HG03060 (cell line): ENCODE measurements around the gene ZBTB4.

Experiments
- ATAC-seq: cut with Tn5 transposase; IDR thresholded peaks from one replicate; pipeline ENCODE4 v1.9.1; 2021; ENCODE audit warnings: low read depth, moderate number of reproducible peaks; ENCODE audit not compliant: unreplicated experiment

Gene ZBTB4

GRCh38 chr17:7427549-7427948 is 51.9 kb downstream of the ZBTB4 start:
- ATAC-seq = no peak

GRCh38 chr17:7426896-7427489 is 52.4 kb downstream of the ZBTB4 start:
- ATAC-seq = no peak

GRCh38 chr17:7426203-7426863 is 53.1 kb downstream of the ZBTB4 start:
- ATAC-seq = no peak

- ATAC-seq = no peak
Measured at GRCh38 chr17:7425756-7426155, 53.7 kb downstream of the ZBTB4 start.

- no peak for ATAC-seq
Measured at GRCh38 chr17:7425316-7425715, 54.1 kb downstream of the ZBTB4 start, which contains the start of gene SPEM2. TSS of gene SPEM2 (plus strand) at chr17:7425616. CDS start at chr17:7425689, 73 bp downstream.

- no peak for ATAC-seq
Measured at GRCh38 chr17:7423679-7424078, 55.8 kb downstream of the ZBTB4 start.

GRCh38 chr17:7421186-7421585 is 58.2 kb downstream of the ZBTB4 start:
- ATAC-seq = no peak

GRCh38 chr17:7419819-7420610 is 59.4 kb downstream of the ZBTB4 start, which contains the start of gene SPEM1:
TSS of gene SPEM1 (plus strand) at chr17:7420324. CDS start at chr17:7420385, 61 bp downstream.
- no peak for ATAC-seq

- no peak for ATAC-seq
Measured at GRCh38 chr17:7418472-7419152, 60.8 kb downstream of the ZBTB4 start.

- no peak for ATAC-seq
Measured at GRCh38 chr17:7417056-7417655, 62.3 kb downstream of the ZBTB4 start.

- no peak for ATAC-seq
Measured at GRCh38 chr17:7416323-7416722, 63.1 kb downstream of the ZBTB4 start.

GRCh38 chr17:7415784-7416183 is 63.6 kb downstream of the ZBTB4 start:
- no peak for ATAC-seq

GRCh38 chr17:7414837-7415236 is 64.6 kb downstream of the ZBTB4 start:
- ATAC-seq = no peak

- ATAC-seq = no peak
Measured at GRCh38 chr17:7413346-7413985, 66.0 kb downstream of the ZBTB4 start.

- ATAC-seq = no peak
Measured at GRCh38 chr17:7411427-7411750, 68.0 kb downstream of the ZBTB4 start.

GRCh38 chr17:7410634-7411426 is 68.6 kb downstream of the ZBTB4 start:
- ATAC-seq = no peak

- no peak for ATAC-seq
Measured at GRCh38 chr17:7409716-7410115, 69.7 kb downstream of the ZBTB4 start.
